ENCODE results near the gene CAMKMT. TPM values are rescaled to one million over a fixed set of nuclear protein-coding genes. Genes with fewer than 3 reads are reported as not detected.
A peak's percentile ranks its signal among the peaks of the same experiment; 100 is the strongest.

Gene CAMKMT
- total and polyA plus RNA-seq, 8 donors, result 8.3 to 17.5 (median 11.5) TPM

DNA sequence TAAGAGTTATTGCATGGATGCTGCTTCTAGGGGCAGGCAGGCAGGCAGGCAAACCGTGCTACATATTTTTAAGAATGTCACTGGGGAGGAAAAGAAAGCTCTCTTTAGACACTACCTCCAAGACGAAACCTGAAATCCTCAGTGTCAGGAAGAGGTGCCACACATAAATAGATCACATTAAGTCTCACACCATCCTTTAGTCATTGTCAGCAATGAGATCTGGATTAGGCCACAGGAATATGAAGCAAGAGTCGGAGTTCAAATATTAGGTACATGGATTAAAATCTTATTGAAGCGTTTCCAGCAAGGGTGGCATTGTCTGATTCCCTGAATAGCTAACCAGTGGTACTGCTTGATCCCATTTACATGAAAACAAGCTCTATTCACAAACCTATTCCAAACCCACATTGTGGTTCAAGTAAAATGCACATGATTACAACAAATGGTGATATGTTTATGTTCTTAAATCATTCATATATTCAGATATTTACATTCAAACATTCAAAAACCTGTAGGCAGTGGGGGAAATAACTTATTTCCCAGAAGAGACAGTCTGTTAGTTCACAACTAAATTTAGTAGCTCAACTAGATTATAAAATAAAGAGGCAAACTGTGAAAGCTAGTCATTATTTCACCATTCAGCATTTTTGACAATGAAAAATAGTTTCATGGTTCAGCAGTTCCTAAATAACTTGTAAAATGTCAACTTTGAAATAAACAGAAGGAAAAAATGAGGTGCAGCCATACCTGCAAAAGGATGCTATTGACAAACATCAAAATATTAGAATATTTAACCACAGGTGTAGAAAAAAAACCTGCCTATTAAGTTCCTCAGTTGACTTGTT is 384.4 kb downstream of the CAMKMT start:
- DNase-seq (no peak), ATAC-seq (no peak)
- intact Hi-C loops (cut with DNase I), result no loop called here
- TF ChIP-seq, protein P1, sequence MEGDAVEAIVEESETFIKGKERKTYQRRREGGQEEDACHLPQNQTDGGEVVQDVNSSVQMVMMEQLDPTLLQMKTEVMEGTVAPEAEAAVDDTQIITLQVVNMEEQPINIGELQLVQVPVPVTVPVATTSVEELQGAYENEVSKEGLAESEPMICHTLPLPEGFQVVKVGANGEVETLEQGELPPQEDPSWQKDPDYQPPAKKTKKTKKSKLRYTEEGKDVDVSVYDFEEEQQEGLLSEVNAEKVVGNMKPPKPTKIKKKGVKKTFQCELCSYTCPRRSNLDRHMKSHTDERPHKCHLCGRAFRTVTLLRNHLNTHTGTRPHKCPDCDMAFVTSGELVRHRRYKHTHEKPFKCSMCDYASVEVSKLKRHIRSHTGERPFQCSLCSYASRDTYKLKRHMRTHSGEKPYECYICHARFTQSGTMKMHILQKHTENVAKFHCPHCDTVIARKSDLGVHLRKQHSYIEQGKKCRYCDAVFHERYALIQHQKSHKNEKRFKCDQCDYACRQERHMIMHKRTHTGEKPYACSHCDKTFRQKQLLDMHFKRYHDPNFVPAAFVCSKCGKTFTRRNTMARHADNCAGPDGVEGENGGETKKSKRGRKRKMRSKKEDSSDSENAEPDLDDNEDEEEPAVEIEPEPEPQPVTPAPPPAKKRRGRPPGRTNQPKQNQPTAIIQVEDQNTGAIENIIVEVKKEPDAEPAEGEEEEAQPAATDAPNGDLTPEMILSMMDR (IDR thresholded peaks at IDR 0.05), result no peak
- Histone ChIP-seq H3K27ac (no peak overlapping the region), H3K9me3 (no peaks in the 10 kb centered on the region), H3K4me1 (no peaks in the 10 kb centered on the region), H3K4me3 (no peak overlapping the region), H3K27me3 (no peaks in the 10 kb centered on the region), H3K36me3 (no peaks in the 10 kb centered on the region)

DNA sequence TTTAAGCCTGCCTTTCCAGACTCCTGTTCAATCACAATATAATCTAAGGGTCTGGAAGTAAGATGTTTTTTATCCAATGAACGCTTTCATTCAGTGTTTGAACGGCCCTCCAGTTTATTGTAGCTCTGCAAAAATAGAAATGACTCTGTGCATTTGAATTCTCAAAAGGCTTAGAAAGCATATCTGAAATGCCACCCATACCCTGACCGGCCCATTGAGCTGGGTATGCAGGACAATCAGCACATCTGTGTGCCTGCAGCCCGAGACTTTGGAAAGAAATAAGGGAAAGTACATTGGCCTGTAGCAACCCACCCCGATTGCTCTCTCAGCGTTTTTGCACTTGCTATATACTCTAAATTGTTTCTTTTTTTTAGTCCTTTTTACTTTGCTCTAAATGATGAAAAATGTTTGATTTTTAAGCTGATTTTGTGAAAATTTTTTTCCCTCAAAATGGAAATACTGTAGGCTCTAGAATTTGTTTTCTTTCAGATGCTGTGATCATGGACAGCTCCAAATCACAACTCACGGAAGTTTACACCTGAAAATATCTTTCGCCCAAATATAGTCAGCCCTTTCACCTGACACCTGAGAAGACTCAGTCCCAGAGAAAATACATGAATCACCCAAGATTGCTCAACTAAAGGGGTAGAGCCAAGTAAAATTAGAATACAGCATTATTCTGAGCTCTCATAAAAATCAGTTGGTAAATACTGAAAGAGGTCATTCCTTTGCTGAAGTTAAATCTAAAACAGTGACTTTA is 385.3 kb downstream of the CAMKMT start:
- intact Hi-C loops (cut with DNase I), result no loop called here
- ATAC-seq, result peak; percentile 24

GRCh38 chr2:44747794-44748193 is 386.0 kb downstream of the CAMKMT start:
- DNase-seq (no peak), ATAC-seq (no peak)
- TF ChIP-seq, protein P1 (IDR thresholded peaks at IDR 0.05), result no peak
- Histone ChIP-seq H3K27ac (no peak overlapping the region), H3K36me3 (no peaks in the 10 kb centered on the region), H3K27me3 (no peaks in the 10 kb centered on the region), H3K9me3 (no peaks in the 10 kb centered on the region), H3K4me1 (no peaks in the 10 kb centered on the region), H3K4me3 (no peak overlapping the region)
- intact Hi-C loops (cut with DNase I), result no loop called here

More for the DNA sequence above, 385.3 kb downstream of the CAMKMT start:
- TF ChIP-seq, protein P1 (IDR thresholded peaks at IDR 0.05), result no peak
- Histone ChIP-seq H3K9me3 (no peaks in the 10 kb centered on the region), H3K4me3 (no peak overlapping the region), H3K36me3 (no peaks in the 10 kb centered on the region), H3K27me3 (no peaks in the 10 kb centered on the region), H3K4me1 (no peaks in the 10 kb centered on the region), H3K27ac (no peak overlapping the region)
- no peak for DNase-seq

GRCh38 chr2:44751754-44752479 is 390.2 kb downstream of the CAMKMT start:
- Histone ChIP-seq H3K36me3 (no peaks in the 10 kb centered on the region), H3K4me3 (no peak overlapping the region), H3K27ac (no peak overlapping the region), H3K4me1 (no peaks in the 10 kb centered on the region), H3K27me3 (no peaks in the 10 kb centered on the region), H3K9me3 (no peaks in the 10 kb centered on the region)
- intact Hi-C loops (cut with DNase I), result no loop called here
- ATAC-seq (no peak), DNase-seq (no peak)
- TF ChIP-seq, protein P1 (IDR thresholded peaks at IDR 0.05), result no peak
